T follicular helper cell (primary cell): Measurements from ENCODE around the gene AK8.

Source experiments
- DNase-seq: peaks from one replicate; pipeline ENCODE4 v3.0.0-alpha.2; 2020; ENCODE audit warnings: low read depth

AK8 gene

DNA sequence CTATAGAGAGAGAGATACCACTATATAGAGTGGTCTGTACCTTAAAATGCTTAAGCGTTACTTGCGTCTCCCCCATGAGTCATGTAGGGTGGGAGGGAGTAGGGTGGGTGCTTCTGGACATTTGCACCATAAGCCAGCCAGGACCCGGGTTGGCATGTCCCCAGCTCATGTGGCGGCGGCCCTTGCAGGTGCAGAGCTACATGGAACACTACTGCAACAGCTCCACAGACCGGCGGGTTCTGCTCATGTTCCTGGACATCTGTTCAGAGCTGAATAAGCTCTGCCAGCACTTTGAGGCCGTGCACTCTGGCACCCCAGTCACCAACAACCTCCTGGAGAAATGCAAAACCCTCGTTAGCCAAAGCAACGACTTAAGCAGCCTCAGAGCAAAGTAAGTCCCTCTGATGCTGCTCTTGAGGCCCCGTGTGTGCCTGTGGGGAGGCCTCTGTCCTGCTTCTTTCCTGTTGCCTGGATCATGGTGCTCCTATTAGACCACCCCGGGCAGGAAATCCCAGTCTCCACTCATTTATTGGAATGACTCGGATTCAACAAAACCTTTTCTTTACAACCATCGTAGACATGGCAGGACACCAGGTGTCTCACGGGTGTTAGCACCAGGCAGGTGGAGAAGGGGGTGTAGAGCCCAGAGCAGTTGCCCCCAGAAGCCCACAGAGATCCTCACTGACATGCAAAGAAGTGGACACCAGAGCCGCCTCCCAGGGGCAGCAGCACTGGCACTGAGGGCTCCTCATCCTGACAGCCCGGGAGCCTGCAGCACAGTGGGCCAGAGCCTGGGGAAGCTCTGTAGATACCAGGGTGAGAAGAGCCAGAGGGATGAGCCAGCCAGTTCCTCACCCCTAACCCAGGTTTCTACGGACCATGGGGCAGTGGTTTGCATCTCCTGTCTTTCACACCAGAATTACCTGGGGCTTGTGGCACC, 9.4 kb upstream of the AK8 start:
- DNase-seq: no peak

DNA sequence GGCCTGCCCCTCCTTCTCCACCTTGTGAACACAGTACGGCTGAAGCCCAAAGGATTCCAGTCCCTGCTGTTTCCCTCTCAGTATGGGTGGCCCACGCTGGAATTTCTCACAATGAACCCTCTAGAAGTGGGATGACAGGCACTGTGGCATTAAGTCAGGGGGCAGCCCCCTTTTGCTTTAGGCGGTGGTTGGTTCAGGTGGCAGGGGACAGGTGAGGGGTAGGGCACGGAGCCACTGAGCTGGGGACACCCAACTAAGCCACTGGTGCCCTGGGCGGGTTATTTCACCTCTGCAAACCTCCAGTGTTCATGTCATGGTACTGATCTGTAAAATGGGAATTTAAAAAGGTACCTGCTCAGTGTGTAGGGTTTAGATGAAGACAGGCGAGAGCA, 8.2 kb upstream of the AK8 start:
- no peak for DNase-seq

DNA sequence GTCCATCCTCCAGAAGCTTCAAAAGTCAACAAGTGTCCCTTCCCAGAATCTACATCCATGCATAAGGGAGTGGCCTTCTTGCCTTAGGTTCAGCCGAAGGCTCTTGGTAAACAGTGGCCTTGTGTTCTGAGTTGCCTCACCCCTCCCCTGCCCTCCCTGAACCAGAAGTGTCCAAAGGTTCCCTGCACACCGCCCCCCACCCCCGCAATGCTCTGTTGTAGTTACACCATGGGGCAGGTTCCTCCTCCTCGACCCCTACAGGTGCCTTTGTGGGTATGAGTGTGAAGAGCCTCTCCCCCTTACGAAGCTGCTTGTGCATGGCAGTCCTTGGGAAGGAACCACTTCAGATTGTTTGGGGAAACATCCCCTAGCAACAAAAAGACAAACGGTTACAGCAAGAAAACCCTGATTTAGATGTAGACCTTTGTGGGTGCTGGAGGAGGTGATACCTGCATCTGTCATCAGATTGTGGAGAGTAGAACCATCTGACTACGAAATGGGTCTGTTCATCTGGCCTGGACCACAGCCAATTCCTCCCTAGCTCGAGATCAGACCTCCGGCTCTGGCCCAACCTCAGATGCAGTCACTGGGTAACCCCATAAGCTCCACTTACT, 7.7 kb upstream of the AK8 start:
- DNase-seq: no peak

DNA sequence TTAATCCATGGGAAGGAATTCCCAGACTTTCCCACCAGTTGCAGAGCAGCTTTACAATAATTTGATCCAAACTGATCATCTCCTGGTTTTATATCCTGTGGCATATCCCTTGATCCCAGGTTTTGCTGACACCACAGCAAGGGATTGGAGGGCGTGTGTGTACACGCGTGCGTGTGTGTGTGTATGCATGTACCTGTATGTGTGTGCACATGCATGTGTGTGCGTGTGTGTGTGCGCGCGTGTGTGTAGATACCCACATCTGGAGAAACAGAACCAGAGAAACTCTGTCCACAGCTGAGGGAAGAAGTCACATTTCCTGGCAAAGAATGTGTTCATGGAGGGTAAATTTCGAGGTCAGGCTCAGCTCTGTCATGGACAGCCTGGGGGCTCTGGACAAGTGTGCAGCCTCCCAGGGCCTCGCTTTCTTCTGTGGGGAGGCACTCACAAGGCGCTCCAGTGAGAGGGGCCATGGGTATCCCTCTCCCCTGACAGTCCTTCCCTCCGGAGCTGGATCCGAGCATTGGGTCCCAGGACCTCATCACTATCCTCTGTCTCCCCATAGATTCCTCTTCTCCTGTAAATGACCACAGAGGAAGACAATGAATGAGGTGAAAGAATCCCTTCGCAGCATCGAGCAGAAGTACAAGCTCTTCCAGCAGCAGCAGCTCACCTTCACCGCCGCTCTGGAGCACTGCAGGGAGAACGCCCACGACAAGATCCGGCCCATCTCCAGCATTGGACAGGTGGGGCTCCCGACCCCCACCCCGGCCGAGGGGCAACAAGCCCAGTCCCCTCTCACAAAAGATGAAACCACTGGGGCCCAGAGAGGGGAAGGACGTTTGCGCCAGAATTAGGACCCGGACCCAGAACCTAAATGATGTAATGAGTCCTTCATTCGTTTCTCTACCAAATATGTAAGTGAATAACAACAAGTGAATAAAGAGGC, 5.5 kb upstream of the AK8 start:
- no peak for DNase-seq

DNA sequence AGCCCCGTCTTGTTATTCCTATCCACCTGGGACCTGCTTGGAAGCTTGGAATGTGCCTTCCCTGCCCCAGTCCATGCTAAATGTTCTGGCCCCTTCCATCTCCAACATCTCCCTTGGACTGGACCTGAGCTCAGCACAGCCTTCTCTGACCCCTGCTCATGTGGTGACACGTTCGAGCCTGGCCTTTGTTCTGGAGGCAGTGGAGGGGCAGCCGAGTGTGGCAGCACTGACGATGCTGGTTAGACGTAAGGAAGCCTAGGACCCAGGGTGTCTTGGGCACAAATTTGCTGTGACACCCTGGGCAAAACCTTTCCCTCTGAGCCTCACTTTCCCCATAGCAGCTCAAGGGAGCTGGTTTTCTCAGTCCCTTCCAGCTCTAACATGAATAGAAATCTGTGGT, 4.5 kb upstream of the AK8 start:
- DNase-seq: no peak

DNA sequence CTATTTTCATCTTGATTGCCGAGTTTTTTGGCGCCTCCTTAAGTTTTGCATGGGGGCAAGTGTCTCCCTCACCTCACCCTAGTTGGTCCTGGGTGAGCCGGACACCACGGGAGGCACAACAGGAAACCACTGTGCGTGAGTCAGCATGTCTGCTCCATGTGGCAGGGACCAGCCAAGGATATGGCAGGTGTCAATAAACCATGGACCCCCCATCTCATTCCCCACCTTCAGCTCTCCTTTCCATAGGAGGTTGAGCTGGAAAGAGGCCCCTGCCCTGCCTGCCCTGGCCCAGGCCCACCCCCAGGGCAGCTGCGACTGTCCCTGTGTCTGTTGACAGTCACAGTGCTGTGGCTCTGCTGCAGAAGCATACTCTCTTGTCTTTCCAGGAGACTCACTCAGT, 3.7 kb upstream of the AK8 start:
- no peak for DNase-seq

DNA sequence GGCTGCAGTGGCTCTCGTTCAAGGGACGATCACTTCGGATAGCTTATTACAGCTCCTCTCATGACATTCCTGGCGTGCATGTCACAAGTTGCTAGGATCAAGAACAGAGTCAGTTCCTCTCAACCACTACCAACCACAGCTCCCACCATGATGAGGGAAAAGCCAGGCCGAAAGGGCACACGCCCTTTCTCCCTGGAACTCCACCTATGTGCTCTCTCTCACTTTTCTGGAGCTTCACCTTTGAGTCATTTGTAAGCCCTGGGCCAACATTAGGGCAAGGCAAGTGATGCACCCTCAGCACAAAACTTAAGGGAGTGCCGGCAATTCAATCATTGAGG, 2.2 kb upstream of the AK8 start:
- DNase-seq: no peak

DNA sequence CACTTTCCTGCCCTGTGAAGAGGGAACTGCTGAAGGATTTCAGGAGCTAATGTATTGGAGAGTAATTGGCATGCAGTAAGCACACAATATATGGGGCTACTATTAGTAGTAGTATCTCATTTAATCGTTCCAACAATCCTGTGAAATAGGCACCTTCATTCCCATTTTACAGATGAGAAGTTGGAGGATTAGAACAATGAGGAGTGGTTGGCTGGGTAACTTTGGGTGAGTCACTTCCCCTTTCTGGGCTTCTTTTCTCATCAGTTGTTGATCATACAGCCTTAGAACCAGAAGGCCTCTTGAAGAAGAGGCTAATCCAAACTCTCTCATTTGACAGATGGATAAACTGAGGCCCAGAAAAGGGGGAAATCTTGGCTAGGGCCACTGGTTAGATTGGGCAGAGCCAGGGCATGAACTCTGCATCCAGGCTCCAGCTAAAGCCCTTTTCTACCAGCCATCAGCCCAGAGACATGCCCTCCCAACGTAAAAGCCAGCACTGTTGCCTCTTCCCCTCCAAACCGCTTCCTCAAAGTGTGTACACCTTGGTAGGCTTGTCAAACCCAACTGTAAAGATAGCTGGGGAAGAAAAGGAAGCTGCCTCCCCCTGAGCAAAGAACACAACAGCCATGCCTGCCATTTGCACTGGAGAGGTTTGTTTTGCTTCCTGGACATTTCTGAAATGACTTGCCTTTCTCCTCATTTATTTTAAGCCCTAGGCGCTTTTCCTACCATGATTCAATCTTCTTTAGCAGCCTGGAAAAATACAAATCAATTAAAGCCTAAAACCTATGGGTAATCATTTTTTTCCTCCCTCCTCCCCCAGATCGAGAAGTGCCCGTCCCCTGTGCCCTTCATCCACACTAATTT, 1.6 kb upstream of the AK8 start:
- DNase-seq: no peak

DNA sequence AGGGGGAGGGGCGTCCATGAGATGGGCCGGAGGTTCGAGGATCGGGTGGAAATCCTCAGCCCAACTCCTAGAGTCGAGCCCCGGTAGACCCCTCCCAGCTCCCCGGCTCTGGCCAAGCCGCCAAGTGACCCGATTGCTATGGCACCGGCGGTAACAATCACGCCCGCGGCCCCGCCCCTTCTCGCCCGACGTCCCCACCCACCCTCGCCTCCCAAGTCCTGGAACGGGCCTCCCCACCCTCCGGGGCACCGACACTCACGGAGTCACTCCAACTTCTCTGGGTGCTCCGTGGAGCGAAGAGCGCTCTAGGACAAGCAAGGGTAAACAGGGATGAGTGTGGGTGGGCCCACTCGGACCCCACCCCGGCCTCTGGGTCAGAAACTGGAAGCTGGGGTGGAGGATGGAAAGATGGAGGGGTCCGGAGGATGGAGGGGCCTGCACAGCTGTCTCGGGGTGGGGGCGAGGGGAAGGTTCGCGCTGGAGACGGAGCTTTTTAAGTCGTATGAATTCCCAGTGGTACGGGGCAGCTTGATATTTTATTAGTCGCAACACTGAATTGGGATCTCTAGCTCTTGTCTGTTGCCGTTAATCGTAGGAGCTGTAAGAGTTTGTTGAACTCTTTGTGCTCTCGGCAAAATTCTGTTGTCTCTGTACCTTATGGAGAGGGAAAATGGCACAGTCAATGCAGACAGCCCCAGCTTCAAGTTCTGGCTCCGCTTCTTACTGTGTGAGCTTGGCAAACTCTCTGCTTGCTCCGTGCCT, 792 bp upstream of the AK8 start, which contains the start of gene SPACA9:
Gene SPACA9 (plus strand): TSS at position 204 of the 762 bp plus-strand sequence. CDS start 5,050 bp downstream, outside the sequence.
- no peak for DNase-seq

DNA sequence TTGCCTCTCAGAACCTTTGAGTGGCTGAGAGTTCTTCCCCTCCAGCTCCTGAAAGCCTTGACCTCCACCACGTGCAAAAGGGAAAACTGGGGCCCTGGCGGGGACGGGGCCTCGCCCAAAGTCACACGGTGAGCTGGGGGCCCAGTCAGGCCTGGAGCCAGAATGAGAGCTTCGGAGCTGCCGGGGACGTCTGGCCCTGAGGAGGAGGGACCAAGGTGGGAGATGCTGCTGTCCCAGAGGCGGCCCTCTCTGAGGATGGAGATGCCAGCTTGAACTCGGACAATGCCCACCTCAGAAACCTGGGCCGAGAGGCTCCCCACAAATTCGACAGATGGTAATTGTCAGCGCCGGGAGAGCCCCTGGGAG, 643 bp downstream of the AK8 start:
- no peak for DNase-seq

DNA sequence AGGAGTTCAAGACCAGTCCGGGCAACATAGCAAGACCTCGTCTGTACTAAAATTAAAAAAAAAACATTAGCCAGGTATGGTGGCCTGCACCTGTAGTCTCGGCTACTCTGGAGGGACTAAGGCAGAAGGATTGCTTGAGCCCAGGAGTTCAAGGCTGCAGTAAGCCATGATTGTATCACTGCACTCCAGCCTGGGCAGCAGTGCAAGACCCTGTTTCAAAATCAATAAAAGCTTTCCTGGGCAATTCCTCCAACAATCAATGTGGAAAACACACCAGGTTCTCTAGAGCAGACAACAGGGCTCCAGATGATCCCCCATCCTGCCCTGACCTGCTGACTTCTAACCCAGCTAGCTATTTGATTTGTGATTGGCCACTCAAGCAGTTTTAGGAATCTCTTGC, 1.2 kb downstream of the AK8 start:
- no peak for DNase-seq

DNA sequence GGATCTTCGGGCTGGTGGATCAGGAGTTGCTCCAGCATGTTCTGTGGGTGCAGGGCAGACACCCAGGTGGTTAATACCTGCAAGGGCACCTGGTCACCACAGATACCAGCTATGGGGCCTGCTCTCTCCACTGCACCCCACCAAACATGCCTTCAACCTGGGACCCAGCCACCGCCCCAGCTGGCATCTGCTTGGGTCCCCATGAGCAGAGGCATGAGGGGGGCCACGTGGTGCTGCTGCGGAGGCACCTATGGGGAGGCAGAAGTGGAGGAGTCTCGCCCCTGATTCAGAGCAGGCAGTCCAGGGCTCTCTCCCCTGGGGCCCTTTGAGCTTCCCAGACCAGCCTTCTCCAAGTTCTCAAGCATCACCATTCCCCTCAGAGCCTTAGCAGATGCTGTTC, 2.9 kb downstream of the AK8 start:
- no peak for DNase-seq

DNA sequence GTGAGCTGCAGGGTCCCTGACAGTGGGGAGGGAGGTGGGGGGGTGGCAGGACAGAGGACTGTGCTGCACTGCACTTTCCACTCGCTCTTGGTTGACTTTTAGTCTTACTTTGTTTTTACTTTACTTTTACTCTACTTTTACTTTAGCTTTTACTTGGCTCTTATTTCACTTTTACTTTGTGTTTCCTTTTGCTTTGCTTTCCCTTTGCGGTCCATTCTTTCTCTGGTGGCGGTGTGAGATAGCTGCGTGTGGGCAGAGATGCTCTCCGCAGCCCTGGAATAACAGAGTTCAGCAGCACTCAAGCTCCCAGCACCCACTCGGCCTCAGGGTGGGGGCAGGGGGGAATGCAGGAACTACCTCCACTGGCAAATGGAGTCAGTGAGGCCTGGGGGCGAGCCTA, 4.7 kb downstream of the AK8 start:
- DNase-seq: no peak

DNA sequence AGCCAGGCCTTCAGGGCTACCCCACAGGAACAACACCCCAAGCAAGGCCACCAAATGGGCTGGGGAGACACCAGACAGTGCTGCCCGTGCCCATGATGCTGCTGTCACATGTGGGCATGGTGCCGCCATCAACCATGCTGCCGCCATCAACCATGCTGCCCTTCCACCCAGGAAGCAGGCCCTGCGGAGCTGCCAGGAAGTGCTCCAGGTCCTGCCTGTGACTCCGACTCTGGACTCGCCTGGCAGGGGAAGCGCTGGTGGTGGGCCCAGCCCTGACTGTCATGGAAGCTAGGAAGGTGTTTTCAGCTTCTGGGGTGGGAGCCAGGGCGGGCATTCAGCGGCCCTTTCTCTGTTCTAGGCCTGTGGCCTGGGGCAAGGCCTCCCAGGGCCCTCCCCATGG, 8.8 kb downstream of the AK8 start:
- no peak for DNase-seq

DNA sequence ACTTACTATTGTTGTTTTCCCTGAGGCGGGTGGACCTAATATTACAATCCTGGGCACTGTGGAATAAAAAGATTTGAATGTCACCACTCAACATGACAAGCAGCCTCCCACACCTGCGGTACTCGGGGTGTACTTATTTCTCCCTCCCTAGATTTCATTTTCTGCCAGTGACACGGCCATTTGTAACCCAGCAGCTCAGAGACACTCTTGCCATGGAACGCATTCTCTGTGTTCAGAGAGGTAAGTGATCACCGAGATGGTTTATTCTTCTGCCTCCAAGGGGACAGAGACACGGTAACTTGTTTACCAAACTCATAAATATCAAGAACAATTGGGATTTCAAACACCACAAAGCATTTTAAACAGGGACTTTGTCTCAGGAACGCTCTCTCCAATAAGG, 11.2 kb downstream of the AK8 start:
- no peak for DNase-seq

DNA sequence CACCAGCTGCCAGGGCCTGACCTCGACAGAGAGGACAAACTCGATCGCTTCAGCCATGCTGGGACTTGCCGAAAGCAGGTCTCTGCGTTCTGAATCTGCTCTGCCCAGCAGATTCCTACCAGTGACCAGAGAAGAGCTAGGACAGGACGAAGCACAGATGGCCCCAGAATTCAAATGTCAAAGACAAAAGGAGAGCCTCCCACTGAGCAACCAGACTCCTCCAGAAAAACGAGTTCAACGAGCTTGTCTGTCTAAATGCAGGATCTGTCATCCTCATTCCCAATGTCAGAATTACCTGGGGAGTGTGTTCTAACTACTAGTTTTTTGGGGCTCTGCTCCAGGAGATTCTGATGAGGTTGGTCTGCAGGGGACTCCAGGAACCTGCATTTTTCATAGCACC, 13.4 kb downstream of the AK8 start:
- no peak for DNase-seq

DNA sequence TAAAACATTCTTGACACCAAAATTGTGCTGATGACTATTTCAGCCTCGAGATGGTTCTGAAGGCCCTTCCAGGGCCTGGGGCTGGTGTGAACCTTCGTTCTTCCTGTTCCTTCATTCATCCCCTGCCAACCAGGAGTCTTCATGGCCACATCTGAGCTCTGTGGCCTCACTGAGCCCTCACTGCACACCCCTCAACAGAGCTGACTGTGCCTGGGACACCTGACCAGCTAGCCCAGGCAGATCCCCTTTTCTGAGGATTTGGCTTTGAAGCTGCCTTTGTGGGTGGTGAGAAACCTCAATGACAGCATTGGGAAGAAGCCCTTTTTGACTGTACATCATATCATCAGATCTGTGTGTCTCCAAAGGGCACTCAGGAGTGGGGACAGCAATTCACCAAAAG, 13.8 kb downstream of the AK8 start:
- no peak for DNase-seq

DNA sequence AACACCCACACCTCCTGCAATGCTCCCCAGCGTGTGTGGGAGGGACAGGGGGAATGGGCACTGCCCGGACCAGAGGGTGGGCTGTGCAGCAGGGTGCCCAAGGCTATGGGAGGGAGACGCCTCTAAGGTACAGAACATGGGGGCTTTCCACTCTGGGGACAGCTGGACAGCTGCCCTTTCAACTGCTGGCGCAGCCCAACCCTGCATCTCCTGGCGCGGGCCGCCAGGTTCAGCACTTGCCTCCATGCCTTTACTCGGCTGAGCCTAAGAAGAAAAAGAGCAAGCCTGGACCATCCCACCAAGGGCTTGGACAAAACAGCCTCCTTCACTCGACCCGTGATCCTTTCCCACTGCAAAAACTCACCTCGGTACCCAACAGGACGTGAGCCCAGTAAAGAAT, 15.0 kb downstream of the AK8 start:
- no peak for DNase-seq

DNA sequence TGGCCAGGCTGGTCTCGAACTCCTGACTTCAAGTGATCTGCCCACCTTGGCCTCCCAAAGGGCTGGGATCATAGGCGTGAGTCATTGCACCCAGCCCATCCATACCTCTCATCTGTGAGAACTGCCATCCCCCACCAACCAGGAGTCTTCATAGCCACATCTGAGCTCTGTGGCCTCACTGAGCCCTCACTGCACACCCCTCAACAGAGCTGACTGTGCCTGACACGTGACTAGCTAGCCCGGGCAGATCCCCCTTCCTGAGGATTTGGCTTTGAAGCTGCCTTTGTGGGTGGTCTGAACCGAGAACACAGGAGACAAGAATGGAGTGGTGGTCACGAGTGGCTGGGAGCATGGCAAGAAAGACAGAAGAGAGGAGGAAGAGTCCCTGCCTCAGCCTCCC, 15.6 kb downstream of the AK8 start:
- DNase-seq: no peak

DNA sequence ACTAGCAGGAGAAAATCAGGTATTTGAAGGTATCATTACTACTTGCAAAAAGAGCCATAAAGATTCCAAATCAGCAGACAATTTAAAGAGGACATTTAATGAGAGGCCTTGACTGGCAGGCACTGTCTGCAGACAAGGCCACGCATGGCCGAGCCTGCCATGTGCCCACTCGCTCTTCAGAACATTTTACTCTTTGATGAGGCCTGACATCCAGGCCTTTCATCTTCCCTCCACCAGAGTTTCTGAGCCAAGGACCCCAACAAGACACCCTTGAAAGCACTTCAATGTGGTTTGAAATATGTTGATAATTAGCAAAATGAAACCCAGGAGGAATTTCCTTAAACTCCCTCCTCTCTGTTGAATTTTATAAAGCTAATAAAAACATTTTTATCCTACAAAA, 16.4 kb downstream of the AK8 start:
- no peak for DNase-seq

DNA sequence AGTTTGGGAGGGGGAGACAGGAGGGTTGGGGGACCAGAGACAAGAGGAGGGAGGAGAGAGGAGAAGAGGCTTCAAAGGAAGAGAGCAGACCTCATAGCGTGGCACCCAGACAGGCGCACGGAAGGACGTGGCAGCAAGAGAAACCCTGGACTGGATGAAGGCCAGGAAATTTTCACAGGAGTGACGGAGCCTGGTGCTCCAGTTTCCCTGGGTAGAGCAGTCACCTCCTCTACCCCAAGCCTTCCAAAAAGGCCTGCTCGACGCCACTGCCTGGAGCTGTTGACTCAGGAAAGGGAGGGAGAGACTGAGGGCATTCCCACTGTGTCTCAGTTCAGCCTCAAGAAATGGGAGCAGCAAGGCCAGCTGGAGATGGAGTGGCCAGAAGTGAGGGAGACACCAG, 19.3 kb downstream of the AK8 start:
- DNase-seq: no peak
